Keratinocyte (primary cell): ENCODE data around the gene SLC25A12.

ENCODE experiments used
- CTCF ChIP-seq, 3 experiments: IDR thresholded peaks in 1 of 3; conservative IDR thresholded peaks in 1 of 3; optimal IDR thresholded peaks in 1 of 3; 2 replicates in 2 of 3; 3 replicates in 1 of 3; pipeline versions ENCODE3 to v1.5.1; 2011; ENCODE audit warnings: low read length in 3 of 3, mild to moderate bottlenecking in 3 of 3, moderate library complexity in 2 of 3, control low read depth in 1 of 3, inconsistent platforms in 1 of 3; ENCODE audit not compliant: insufficient read depth in 2 of 3; ENCODE audit errors: extremely low read depth in 1 of 3
- EZH2 ChIP-seq: IDR thresholded peaks from one replicate; pipeline ENCODE4 v1.6.1; 2012; ENCODE audit warnings: inconsistent platforms, mild to moderate bottlenecking, low read length, moderate library complexity

GRCh38 chr2:171791361-171791760 is 102.7 kb downstream of the SLC25A12 start:
- TF ChIP-seq CTCF (optimal IDR thresholded peaks at IDR 0.05 in 1 of 3, IDR thresholded peaks at IDR 0.05 in 1 of 3, conservative IDR thresholded peaks at IDR 0.05 in 1 of 3; ENCODE audit: extremely low read depth in 1 of 3, insufficient read depth in 2 of 3, low read length in 3 of 3) (no peak), EZH2 (no peak)
